MM.1S (cell line): ENCODE measurements around the gene RAB9B.
A peak's percentile ranks its signal among the peaks of the same experiment; 100 is the strongest.

ENCODE experiments used
- DNase-seq: peaks from one replicate; pipeline ENCODE4 v3.0.0-alpha.2; 2015
- H2AFZ ChIP-seq: fragments of 300-600 bp; sonication (generic); 2 replicates; pipeline ENCODE4 v1.6.0; 2016; ENCODE audit warnings: antibody characterized with exemption, low read length
- H3F3A ChIP-seq: fragments of 300-600 bp; sonication (generic); 2 replicates; pipeline ENCODE4 v1.6.1; 2016; ENCODE audit warnings: mild to moderate bottlenecking, antibody characterized with exemption, low read length, moderate library complexity, mixed read lengths; ENCODE audit not compliant: insufficient read depth
- H3K27ac ChIP-seq: fragments of 300-600 bp; sonication (generic); 2 replicates; pipeline ENCODE4 v1.5.1; 2016; ENCODE audit warnings: mild to moderate bottlenecking, low read length
- H3K27me3 ChIP-seq: fragments of 300-600 bp; sonication (generic); replicated peaks from 2 replicates; pipeline ENCODE4 v1.6.0; 2016; ENCODE audit warnings: low read length; ENCODE audit not compliant: insufficient read depth
- H3K36me3 ChIP-seq: fragments of 300-600 bp; sonication (generic); replicated peaks from 2 replicates; pipeline ENCODE4 v1.6.1; 2016; ENCODE audit warnings: mild to moderate bottlenecking, low read length, mixed read lengths; ENCODE audit not compliant: insufficient read depth
- H3K4me1 ChIP-seq: fragments of 300-600 bp; sonication (generic); 2 replicates; pipeline ENCODE4 v1.6.1; 2016; ENCODE audit warnings: low read length, mixed read lengths
- H3K4me2 ChIP-seq: fragments of 300-600 bp; sonication (generic); 2 replicates; pipeline ENCODE4 v1.6.0; 2016; ENCODE audit warnings: low read depth, low read length
- H3K4me3 ChIP-seq: fragments of 300-600 bp; sonication (generic); 2 replicates; pipeline ENCODE4 v1.5.1; 2016; ENCODE audit warnings: low read length, mixed read lengths
- H3K79me2 ChIP-seq: fragments of 300-600 bp; sonication (generic); 2 replicates; pipeline ENCODE4 v1.6.1; 2016; ENCODE audit warnings: mixed run types, low read length, mixed read lengths
- H3K9ac ChIP-seq: fragments of 300-600 bp; sonication (generic); 2 replicates; pipeline ENCODE4 v1.6.1; 2016; ENCODE audit warnings: low read length, mixed read lengths
- H3K9me2 ChIP-seq: fragments of 300-600 bp; sonication (generic); replicated peaks from 2 replicates; pipeline ENCODE4 v1.6.1; 2016; ENCODE audit warnings: mild to moderate bottlenecking, low read length, mixed read lengths; ENCODE audit not compliant: insufficient read depth
- H3K9me3 ChIP-seq: fragments of 300-600 bp; sonication (generic); replicated peaks from 2 replicates; pipeline ENCODE4 v1.6.1; 2016; ENCODE audit warnings: mild to moderate bottlenecking, low read length, mixed read lengths; ENCODE audit not compliant: insufficient read depth
- H4K20me1 ChIP-seq: fragments of 300-600 bp; sonication (generic); 2 replicates; pipeline ENCODE4 v1.6.1; 2016; ENCODE audit warnings: mild to moderate bottlenecking, low read length, moderate library complexity, mixed read lengths; ENCODE audit not compliant: insufficient read depth
- CTCF ChIP-seq: fragments of 300-600 bp; sonication (generic); IDR thresholded peaks from 2 replicates; pipeline ENCODE4 v1.5.1; 2016; ENCODE audit warnings: antibody characterized with exemption, low read length, mixed read lengths
- EZH2 ChIP-seq: fragments of 300-600 bp; sonication (generic); optimal IDR thresholded peaks from 2 replicates; pipeline ENCODE3; 2017; ENCODE audit warnings: low read depth, mild to moderate bottlenecking, antibody characterized with exemption, low read length, mixed read lengths
- EZH2phosphoT487 ChIP-seq: fragments of 300-600 bp; sonication (generic); IDR thresholded peaks from 2 replicates; pipeline ENCODE4 v1.6.1; 2018; ENCODE audit warnings: antibody characterized with exemption, low read length

RAB9B gene

GRCh38 chrX:103846386-103846785 lies 14.3 kb upstream of the RAB9B start:
- no peak for DNase-seq
- Histone ChIP-seq H3F3A (no peaks in the 10 kb centered on the region), H3K36me3 (no peaks in the 10 kb centered on the region)

GRCh38 chrX:103845165-103845653 lies 13.2 kb upstream of the RAB9B start:
- Histone ChIP-seq H3K27me3 (no peaks in the 10 kb centered on the region), H4K20me1 (no peaks in the 10 kb centered on the region), H3K9me3 (no peaks in the 10 kb centered on the region), H3F3A (no peaks in the 10 kb centered on the region), H3K4me1 (no peaks in the 10 kb centered on the region), H2AFZ (no peak overlapping the region), H3K27ac (no peak overlapping the region), H3K4me2 (peak overlapping the region; percentile 15; the same call in 1 of the 2 replicates), H3K9me2 (no peaks in the 10 kb centered on the region), H3K79me2 (no peaks in the 10 kb centered on the region), H3K4me3 (no peak overlapping the region), H3K9ac (no peak overlapping the region), H3K36me3 (no peaks in the 10 kb centered on the region)
- peak; percentile 75 for TF ChIP-seq CTCF
- no peak for TF ChIP-seq EZH2
- peak; percentile 63 for DNase-seq

More at GRCh38 chrX:103846386-103846785, 14.3 kb upstream of the RAB9B start:
- Histone ChIP-seq H3K27me3 (no peaks in the 10 kb centered on the region), H2AFZ (no peak overlapping the region), H3K9me3 (no peaks in the 10 kb centered on the region), H3K9ac (no peak overlapping the region), H3K9me2 (no peaks in the 10 kb centered on the region), H4K20me1 (no peaks in the 10 kb centered on the region), H3K79me2 (no peaks in the 10 kb centered on the region), H3K4me1 (no peaks in the 10 kb centered on the region), H3K4me2 (no peak overlapping the region), H3K27ac (no peak overlapping the region), H3K4me3 (no peak overlapping the region)
- no peak for TF ChIP-seq CTCF
- TF ChIP-seq EZH2 = no peak
- TF ChIP-seq EZH2phosphoT487 = no peak

GRCh38 chrX:103839404-103839803 lies 7.3 kb upstream of the RAB9B start:
- H2AFZ ChIP-seq = no peak overlapping the region
- no peaks in the 10 kb centered on the region for H3K27me3 ChIP-seq
- no peaks in the 10 kb centered on the region for H3K9me2 ChIP-seq
- DNase-seq = no peak
- H3K4me3 ChIP-seq = no peak overlapping the region
- H3K79me2 ChIP-seq = no peaks in the 10 kb centered on the region
- no peak for TF ChIP-seq CTCF
- TF ChIP-seq EZH2phosphoT487 = no peak
- no peak for TF ChIP-seq EZH2
- H3K27ac ChIP-seq = no peak overlapping the region
- H3K9ac ChIP-seq = no peak overlapping the region
- H3K36me3 ChIP-seq = no peaks in the 10 kb centered on the region
- no peaks in the 10 kb centered on the region for H3F3A ChIP-seq
- no peaks in the 10 kb centered on the region for H3K9me3 ChIP-seq
- no peaks in the 10 kb centered on the region for H4K20me1 ChIP-seq
- H3K4me1 ChIP-seq = no peaks in the 10 kb centered on the region
- H3K4me2 ChIP-seq = no peak overlapping the region
